ENCODE data around the gene GABRA5. TPM values are rescaled to one million over a fixed set of nuclear protein-coding genes. Genes with fewer than 3 reads are reported as not detected.

GABRA5 gene
- total and polyA plus RNA-seq, 10 of the 15 experiments (the other 5 are each of a cell fraction or from before 2014, with no cell fraction given) = 0.10 TPM; not detected in 9

GRCh38 chr15:26926081-26926480 lies 59.2 kb downstream of the GABRA5 start (continued):
- TF ChIP-seq ZNF24 (IDR thresholded peaks at IDR 0.05) (no peak), ATF3 (IDR thresholded peaks at IDR 0.05; ENCODE audit: borderline replicate concordance, extremely low read depth, low read depth, low read length) (no peak), CHD1 (IDR thresholded peaks at IDR 0.05; ENCODE audit: low read depth, low read length) (no peak)

GRCh38 chr15:26928051-26928450 lies 61.2 kb downstream of the GABRA5 start:
- no TSS peak for BruUV-seq (replicated peaks)
- ChIA-PET SMC1A (ENCODE audit: uncharacterized antibody, unreplicated experiment) (no interaction called here), RAD21 (ENCODE audit: unreplicated experiment) (no interaction called here), CTCF (no interaction called here), POLR2A (no interaction called here)
- intact Hi-C loops (cut with micrococcal nuclease; ENCODE audit: unreplicated experiment) (no loop called here), in situ Hi-C loops (cut with MboI) (no loop called here)
- no peak for TF ChIP-seq POLR2A (IDR thresholded peaks at IDR 0.05; ENCODE audit: low read depth, low read length)
- no peak for TF ChIP-seq HCFC1 (IDR thresholded peaks at IDR 0.05; ENCODE audit: low read length)
- no peak for TF ChIP-seq PBX3 (IDR thresholded peaks at IDR 0.05; ENCODE audit: insufficient replicate concordance, low read depth, low read length)
- no peak for TF ChIP-seq NBN (IDR thresholded peaks at IDR 0.05)
- TF ChIP-seq MEF2B (IDR thresholded peaks at IDR 0.05; ENCODE audit: partially characterized antibody, poor library complexity, severe bottlenecking) = no peak
- TF ChIP-seq CREB1 (IDR thresholded peaks at IDR 0.05; ENCODE audit: low read depth) = no peak
- no peak for TF ChIP-seq RCOR1 (conservative IDR thresholded peaks at IDR 0.05; ENCODE audit: low read depth, low read length)
- TF ChIP-seq NR2C1 (IDR thresholded peaks at IDR 0.05) = no peak
- no peak for TF ChIP-seq NRF1 (conservative IDR thresholded peaks at IDR 0.05; ENCODE audit: low read depth, low read length)
- TF ChIP-seq STAT3 (IDR thresholded peaks at IDR 0.05; ENCODE audit: low read depth, low read length) = no peak
- no peak for TF ChIP-seq RAD21 (IDR thresholded peaks at IDR 0.05; ENCODE audit: insufficient read depth, low read depth, low read length)
- TF ChIP-seq CREM (IDR thresholded peaks at IDR 0.05; ENCODE audit: low read depth) = no peak
- TF ChIP-seq POU2F2 (IDR thresholded peaks at IDR 0.05; ENCODE audit: borderline replicate concordance, low read depth, low read length) = no peak
- no peak for TF ChIP-seq BCL11A (IDR thresholded peaks at IDR 0.05; ENCODE audit: low read depth, low read length)
- TF ChIP-seq NR2C2 (IDR thresholded peaks at IDR 0.05; ENCODE audit: borderline replicate concordance, control insufficient read depth, insufficient read length, low read depth) = no peak
- TF ChIP-seq WRNIP1 (IDR thresholded peaks at IDR 0.05; ENCODE audit: borderline replicate concordance, low read depth, low read length) = no peak
- TF ChIP-seq RB1 (IDR thresholded peaks at IDR 0.05; ENCODE audit: borderline replicate concordance) = no peak
- no peak for TF ChIP-seq NFIC (IDR thresholded peaks at IDR 0.05; ENCODE audit: low read depth, low read length)
- TF ChIP-seq NFYB (IDR thresholded peaks at IDR 0.05; ENCODE audit: insufficient read depth, low read depth, low read length) = no peak
- H4K20me1 ChIP-seq (ENCODE audit: control insufficient read depth, insufficient read depth) = no peaks in the 10 kb centered on the region
- ATAC-seq (no peak), FAIRE-seq (no peak), DNase-seq (ENCODE audit: low read depth, low spot score) (no peak)
- H3K27me3 ChIP-seq (replicated peaks in 1 of 2; ENCODE audit: control insufficient read depth in 2 of 2, insufficient read depth in 2 of 2, low read length in 1 of 2) = no peaks in the 10 kb centered on the region
- no peak overlapping the region for H3K9ac ChIP-seq (ENCODE audit: control insufficient read depth, insufficient read depth, low read length)
- H3K9me3 ChIP-seq (replicated peaks; ENCODE audit: control insufficient read depth, insufficient read depth, low read length) = no peaks in the 10 kb centered on the region; the same call in 2 of the 3 replicates
- no peaks in the 10 kb centered on the region for H3K79me2 ChIP-seq (ENCODE audit: control insufficient read depth, insufficient read depth, low read length)
- H3K4me3 ChIP-seq = no peak overlapping the region
- WGBS (ENCODE audit: insufficient coverage, insufficient replicate concordance, low lambda C conversion rate, missing lambda C conversion rate) = 31% methylated on average over 8 of the region's 8 CpGs
- no peaks in the 10 kb centered on the region for H3K4me1 ChIP-seq (ENCODE audit: control insufficient read depth, insufficient read depth, low read length)
- no peak overlapping the region for H3K4me2 ChIP-seq (ENCODE audit: control insufficient read depth, insufficient read depth)
- no peaks in the 10 kb centered on the region for H3K36me3 ChIP-seq (ENCODE audit: control insufficient read depth in 2 of 2, insufficient read depth in 2 of 2, low read length in 1 of 2)
- no peak overlapping the region for H3K27ac ChIP-seq (ENCODE audit: control insufficient read depth, insufficient read depth)
- no peak overlapping the region for H2AFZ ChIP-seq (ENCODE audit: control insufficient read depth, low read depth, low read length)

Measured in GM12878 (cell line).